HG03457 (cell line): ENCODE results near the gene GPR39.

Experiments
- ATAC-seq: cut with Tn5 transposase; IDR thresholded peaks from one replicate; pipeline ENCODE4 v1.9.1; 2021; ENCODE audit warnings: moderate number of reproducible peaks; ENCODE audit not compliant: unreplicated experiment

Gene GPR39

DNA sequence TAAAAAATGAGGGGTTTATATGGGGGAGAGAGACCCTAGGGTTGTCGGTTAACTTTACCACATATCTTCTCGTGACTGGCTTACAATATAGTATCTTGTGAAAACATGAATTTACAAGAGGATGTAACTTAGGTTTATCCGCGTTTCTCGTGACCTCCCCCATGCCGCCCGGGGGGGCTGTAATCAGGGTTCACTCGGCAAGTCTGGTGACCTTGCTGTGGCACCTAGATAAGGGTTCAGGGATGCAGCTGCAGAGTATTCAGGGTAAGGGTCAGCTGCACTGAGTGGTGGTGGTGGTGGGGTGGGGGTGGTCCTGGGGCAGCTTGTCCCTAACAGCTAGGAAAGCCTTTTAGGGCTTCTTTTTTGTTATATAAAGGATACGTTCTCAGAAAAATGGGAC lies 141.1 kb downstream of the GPR39 start:
- no peak for ATAC-seq

DNA sequence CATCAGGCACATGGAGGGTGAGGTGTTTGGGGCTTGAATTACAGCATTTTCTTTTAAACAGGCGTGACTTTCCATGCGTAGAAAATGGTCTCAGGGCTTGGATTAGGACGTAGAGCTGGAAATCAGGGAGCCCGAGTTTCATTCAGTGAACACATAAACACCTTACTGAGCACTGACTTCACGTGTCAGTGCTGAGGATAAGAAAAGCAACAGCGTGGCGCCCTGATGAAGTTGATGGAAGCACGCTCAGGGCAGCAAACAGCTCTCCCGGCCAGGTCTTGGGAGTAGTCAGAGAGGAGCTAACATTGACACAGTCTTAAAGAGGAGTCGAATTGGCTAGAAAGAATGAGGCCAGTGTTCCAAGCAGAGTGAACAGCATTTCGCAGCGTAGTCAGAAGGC lies 142.7 kb downstream of the GPR39 start:
- no peak for ATAC-seq

DNA sequence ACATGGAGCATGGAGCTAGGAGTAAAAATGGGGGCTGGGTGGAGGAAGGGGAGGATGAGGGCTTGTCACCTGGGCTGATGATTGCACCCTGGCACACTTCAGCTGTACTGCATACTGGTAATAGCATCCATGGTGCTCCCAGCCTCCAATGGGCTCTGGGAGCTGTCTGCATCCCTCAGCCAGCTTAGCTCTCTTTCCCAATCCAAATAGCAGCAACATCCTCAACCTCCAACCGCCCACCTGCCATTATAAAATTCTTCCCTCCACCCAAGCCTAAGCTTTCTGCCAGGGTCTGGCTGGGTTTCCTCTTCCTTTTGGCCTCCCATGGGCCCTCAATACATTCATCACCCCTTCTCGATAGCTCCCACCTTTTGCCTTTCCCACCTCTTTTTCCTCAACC lies 143.3 kb downstream of the GPR39 start:
- no peak for ATAC-seq

DNA sequence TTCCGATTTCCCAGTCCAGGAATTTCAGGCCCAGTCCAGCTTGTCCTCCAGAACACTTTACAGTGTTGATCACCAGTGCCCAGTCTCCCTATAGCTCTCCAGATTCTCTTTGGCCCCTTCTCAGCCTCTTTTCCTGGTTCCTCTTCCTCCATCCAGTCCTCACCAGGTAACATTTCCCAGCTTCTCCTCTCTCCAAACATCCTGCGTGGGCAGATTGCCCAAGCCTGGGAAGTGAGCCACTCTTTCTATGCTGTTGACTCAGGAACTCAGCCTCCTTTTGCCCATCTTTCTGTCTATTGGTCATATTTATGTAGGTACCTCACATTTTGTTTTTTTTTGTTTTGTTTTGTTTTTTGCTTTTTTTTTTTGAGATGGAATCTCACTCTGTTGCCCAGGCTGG lies 144.0 kb downstream of the GPR39 start:
- ATAC-seq, result no peak

DNA sequence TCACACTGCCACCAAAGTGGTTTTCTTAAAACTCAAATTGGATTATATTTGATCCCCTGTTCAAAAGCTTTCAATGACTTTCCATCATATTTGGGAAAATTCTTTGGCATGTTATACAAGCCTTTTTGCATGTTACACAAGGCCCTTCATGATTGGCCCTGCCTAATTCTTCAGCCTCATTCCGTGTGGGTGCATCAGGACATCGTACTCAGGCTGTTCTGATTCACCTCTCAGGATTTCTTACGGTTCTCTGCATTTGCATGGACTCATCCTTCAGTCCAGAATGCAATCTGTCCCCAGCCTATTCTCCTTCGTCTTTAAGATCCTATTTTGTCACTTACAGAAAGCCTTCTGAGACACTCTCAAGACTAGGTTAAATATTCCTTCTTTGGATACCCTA lies 145.6 kb downstream of the GPR39 start:
- ATAC-seq, result no peak

DNA sequence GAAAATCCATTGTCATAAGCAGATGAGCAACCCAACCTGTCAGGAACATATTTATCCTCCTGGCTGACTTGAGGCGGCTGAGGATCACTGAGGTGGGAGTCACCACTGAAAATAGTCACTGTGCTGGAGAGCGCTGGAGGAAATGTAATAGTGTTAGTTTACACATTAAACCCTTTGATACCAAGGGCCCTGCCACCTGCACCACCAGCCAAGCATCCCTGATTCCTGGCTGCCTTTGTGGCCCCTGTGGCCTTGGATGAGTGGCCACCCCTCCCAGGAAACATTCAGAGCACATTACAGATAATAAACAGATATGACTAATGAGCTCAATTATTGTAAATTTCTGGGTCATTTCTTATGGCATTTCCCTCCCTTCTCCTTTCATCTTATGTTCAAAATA lies 147.5 kb downstream of the GPR39 start:
- no peak for ATAC-seq

DNA sequence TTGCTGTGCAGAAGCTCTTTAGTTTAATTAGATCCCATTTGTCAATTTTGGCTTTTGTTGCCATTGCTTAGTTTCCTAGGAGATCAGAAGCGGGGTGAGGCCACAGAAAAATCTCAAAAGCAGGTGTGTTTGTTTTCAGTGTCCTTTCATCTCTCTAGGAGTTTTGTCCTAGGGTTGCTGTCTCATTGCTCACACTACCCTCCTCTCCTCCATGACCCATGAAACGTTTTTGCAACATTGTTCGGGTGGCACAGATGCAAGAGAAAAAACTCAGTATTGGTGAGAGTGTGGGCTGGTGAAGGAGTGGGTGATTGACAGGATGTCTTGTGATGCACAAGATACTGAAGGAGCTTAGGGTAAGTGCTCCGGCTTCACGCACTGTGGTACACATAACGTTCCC lies 149.8 kb downstream of the GPR39 start:
- ATAC-seq, result no peak

DNA sequence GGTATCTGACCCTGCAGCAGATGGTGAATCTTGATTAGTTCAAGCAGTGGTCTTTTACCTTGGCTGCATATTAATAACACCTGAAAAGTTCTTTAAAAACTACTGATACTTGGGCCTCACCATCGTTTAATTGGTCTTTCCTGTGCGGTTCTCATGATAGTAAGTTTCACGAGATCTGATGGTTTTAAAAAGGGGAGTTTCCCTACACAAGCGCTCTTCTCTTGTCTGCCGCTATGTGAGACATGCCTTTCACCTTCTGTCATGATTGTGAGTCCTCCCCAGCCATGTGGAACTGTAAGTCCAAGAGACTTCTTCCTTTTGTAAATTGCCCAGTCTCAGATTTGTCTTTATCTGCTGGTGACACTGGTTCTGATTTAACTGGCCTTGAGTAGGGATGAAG lies 151.1 kb downstream of the GPR39 start:
- ATAC-seq, result no peak

DNA sequence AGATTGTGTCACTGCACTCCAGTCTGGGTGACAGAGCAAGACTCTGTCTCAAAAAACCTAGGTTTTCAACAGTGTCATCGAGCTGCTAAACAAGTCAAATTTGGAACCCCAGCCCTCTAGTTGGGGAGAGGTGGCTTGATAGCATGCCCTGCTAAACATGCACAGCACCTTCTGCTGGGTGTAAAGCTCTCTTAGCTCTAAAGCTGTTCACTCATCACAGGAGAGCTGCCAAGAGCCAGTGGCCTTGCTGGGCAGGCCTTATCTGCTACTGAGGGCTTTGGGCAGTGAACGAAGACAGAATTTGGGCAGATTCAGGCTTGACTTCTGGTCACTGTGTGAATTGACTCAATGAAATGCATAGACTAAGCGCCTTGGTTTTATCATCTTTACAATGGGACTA lies 152.1 kb downstream of the GPR39 start:
- ATAC-seq, result no peak

DNA sequence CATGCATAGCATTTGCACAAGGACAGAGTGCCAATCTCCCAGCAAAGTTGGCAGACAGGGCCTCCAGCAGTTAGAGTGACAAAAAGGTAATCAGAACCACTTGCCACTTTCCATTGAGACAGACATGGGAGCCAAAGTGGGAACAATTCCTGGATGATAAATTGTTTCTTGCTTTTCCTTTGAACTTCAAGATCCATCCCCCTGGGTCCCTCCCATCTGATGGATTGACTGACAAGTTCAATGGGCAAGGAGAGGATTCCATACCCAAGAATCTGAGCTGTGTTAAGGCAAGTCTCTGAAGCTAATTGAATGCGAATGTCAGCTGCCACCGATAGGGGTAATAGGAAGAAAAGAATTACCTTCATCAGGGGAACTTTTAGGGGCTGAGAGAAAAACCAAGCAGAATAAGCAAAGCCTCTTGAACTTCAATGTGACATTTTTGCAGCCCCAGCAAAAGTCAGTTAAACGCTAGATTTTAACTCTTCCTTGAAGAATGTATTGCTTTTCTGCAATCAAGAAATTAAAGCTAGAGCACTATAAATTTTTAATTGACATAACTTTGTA lies 156.9 kb downstream of the GPR39 start:
- no peak for ATAC-seq

DNA sequence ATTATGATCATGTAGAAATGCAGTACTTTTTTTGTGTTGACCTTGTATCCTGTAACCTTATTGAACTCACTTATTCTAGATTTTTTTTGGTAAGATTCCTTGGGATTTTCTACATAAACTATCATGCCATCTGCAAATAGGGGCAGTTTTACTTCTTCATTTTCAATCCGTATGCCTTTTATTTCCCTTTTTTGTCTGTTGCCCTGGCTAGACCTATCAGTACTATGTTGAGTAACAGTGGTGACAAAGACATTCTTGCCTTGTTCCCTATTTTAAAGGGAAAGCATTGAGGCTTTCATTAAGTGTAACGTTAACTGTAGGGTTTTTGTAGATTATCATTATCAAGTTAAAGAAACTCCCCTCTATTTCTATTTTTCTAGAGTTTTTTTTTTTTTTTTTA lies 161.1 kb downstream of the GPR39 start:
- no peak for ATAC-seq

DNA sequence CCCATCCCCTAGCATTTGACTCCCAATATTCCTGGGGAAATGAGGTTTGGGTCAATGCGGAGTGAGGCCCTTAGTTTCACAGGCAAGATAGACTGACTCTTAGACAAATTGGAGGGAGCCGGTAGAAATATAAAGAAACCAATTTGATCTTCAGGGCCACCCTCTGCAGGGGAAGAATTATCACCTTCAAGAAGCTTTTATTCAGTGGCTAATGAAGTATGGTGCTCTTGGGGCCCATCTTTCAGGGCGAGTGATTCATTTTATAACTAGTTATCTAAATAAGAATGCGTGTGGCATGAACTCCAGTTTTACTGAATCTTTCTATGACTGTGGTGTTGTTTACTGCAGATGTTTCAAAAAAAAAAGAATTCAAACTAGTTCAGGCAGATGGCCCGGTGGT lies 165.0 kb downstream of the GPR39 start:
- no peak for ATAC-seq

DNA sequence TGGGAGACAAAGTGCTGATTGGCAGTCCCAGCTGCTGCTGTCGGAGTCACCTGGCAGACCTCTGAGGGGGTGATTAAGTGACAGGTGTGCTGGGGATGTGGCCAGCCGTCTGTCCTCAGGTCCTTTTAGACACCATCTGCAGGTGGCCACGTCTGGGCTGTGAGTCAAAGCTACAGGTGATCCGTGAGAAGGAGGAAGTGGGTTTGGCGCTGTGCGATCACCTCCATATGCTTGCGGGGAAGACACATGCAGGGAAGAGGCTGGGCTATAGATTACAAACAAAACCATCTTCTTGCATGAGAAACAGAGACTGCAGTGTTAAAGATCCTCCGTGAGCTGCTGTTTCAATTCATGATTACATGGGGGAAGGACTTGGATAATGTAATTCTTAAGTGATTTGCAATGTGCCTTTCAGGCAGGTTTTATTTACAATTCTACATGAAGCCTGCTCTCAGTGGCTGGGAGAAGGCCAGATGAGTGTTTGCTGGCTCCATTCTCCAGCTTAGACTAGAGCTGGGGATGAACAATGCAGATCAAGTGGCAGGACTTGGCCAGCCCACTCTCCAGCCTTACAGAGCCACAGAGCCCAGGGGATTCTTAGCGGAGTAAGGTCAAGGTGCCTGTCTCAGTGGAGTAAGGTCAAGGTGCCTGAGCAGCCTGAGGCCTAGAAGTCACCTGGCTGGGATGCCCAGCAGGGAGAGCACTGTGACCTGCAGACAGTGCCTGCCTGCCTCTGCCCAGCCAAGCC lies 165.6 kb downstream of the GPR39 start:
- ATAC-seq, result no peak

DNA sequence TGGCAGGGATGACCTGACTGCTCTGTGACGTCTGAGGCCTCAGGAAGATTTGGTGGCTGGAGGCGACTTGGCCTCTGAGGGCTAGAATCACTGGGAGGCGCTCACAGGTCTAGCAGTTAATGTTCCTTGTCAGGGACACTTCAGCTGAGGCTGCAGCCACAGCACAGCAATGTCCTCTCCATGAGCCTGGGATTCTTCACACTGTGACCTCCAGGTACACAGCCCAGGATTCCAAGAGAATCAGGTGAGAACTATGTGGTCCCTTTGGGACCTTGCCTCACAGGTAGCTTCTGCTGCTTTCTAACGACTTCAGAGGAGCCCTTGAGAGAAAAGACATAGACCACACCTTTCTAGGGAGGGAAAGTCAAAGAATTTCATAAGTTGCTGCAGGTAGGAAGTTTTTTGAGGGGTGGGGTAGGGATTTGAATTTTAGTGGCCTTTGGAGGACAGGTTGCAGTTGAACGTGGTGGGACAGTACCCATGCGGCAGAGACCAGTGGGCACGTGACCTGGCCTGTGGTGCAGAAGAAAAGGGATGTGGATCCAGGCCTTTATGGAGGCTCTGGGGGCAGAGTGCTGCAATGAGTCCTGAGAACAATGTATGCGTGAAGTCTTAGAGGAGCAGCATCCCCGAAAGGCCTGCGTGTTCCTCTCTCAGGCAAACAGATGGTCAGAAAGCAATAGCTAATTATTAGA lies 167.2 kb downstream of the GPR39 start:
- ATAC-seq, result no peak

DNA sequence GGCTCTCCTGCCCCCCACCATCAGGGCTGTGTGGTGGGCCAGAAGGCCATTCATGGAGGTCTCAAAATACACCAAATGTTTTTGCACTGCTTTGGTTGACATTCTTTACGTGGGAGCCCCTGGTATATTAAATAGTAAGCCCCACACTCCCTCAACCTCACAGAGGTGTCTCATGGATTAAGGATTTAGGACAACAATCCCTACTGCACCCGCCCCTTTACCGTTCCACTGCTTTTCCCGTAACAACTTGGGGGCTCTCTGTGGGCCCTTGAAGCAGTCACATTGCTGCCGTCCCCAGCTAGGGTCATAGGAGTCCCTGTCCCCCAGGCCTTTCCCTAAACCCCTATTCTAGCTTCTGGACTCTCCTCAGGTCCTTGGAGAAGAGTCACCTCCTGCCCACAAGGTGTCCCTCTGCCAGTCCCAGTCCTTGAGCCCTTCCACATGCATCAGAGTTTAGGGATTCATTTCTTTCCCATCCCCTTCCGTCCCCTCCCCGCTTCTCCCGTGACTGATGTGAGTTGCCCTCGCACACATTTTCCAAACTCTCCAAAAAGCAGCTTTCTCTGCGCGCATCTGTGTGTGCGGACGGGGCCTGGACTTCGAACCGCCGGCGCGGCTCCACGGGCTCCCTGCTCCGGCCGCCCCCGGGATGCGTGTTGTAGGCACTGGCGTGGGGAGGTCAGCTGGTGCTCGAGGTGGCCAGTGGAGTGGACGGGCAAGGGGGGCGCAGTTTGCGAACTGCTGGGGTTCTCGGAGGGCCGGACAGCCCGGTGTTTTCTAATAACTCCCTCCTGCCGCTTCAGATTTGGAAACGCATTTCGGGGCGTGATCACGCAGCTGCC lies 168.6 kb downstream of the GPR39 start:
- ATAC-seq, result no peak

DNA sequence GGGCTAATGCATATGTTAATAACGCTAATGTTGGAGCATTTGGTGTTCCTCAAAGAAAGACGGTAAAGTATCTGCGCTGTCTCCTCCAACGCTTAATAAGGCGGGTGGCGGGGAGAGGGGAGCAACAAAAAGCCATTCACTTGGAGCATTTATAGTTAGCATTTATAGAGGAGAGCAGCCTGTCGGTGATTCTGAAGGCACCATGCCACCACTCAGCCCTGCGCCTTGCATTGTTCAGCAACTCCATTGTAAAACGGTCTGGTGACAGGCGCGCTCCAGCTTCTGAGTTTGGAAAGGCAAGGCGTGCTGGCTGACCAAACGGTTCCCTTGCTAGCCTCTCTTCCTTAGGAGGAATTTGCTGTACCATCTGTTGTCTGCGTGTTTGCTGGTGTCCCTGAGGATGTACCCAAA lies 169.5 kb downstream of the GPR39 start:
- ATAC-seq, result no peak

DNA sequence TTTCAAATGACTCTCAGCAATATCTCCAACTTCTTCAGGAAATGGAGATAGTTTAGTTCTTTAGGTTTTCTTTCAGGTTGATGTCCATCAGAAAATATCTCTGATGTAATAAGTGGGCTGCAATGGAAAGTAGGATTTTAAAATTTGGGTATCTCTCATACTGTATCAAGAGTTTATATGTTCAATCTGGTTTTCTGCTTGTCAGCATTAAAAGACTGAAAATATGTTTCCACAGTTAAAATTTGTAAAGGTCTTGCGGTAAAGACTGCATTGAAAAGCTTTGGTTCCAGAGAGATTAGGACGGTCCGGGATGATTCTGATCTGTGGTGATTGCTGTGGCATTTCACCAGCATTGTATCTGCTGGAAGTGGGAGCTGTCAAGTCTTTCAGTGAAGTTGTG lies 170.2 kb downstream of the GPR39 start:
- no peak for ATAC-seq

DNA sequence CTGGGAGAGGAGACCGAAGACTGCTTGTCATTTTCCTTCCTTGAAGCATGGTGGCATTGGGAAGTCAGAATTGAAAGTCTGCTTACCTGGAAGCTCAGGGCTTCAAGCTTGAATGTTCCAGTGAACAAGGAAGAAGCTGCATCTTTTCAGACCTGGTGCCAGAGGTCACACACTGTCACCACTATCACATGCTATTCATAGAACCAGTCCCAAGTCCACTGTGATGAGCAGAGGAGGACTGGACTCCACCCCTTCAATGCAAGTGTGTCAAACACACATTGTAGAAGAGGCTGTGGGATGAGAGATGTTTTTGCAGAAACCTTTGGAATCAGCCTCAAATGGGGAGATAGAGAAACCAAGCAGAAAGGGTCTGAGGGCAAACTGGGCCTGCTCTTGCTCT lies 172.0 kb downstream of the GPR39 start:
- ATAC-seq, result no peak

DNA sequence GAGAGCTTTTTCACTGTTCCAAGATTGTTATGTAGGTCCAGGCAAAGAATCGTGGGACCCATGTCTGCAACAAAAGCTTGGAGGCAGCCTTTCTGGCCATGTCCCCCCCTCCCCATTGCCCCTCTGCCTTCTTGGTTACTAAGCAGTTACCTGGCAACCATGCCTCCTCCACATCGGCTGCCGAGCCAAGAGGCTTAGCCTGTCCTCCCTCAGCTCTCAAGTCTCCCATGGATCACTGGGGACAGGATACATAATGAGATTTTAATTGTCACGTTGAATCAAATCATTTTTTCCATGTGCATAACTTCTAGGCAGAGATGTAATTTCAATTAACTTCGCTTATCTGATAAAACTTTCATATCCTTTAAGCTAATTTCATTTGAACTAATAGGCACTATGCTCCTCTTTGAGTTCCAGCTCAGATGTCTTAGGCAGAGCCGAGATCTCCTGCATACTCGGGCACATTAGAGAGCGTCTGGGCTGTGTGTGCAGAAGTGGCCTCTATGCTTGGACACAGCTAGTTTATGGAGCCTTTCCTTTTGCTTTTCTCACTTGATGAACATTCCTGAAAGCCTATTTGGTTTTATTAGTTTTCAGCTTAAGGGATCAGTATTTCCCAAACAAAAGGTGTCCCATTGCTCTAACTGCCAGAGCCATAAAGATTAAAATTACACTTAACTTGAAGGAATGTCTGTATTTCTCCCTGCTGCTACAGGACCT lies 172.7 kb downstream of the GPR39 start:
- no peak for ATAC-seq

DNA sequence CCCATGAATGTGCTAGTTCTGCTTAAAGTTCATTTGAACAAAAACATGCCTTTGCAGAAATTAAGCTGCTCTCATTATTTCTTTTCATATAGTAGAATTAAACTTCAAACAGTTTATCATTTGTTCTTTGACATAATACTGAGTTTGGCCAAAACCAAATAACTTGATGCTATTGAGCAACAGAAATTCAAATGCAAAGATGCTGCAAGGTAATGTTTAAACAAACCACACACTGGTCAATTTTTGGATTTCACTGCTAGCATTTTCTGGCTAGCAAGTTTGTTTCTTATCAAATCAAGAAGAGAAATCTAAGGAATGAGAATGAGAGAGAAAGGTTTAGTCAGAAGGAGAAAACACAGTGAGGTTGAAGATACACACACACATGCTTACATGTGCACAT lies 173.4 kb downstream of the GPR39 start:
- no peak for ATAC-seq

DNA sequence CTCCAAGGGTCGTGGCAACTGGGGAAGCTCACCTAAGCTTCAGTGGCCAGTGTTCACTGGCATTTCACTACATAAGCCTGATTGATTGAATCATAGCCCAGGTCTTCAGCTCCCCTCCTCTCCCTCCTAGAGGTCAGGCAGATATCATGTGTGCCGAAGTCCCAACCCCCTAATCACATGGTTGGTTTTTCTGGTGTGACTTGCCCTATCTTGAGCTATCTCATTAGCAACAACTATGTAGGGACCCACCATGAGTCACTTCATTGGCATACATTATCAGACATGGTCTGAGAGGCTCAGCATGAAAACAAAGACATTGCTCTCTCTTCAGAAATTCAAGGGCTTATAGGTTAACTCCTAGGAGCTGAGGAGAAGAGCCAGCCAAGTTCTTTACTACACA lies 176.6 kb downstream of the GPR39 start:
- ATAC-seq, result no peak
